ENCODE results near the gene MAMDC4.

Gene MAMDC4

DNA sequence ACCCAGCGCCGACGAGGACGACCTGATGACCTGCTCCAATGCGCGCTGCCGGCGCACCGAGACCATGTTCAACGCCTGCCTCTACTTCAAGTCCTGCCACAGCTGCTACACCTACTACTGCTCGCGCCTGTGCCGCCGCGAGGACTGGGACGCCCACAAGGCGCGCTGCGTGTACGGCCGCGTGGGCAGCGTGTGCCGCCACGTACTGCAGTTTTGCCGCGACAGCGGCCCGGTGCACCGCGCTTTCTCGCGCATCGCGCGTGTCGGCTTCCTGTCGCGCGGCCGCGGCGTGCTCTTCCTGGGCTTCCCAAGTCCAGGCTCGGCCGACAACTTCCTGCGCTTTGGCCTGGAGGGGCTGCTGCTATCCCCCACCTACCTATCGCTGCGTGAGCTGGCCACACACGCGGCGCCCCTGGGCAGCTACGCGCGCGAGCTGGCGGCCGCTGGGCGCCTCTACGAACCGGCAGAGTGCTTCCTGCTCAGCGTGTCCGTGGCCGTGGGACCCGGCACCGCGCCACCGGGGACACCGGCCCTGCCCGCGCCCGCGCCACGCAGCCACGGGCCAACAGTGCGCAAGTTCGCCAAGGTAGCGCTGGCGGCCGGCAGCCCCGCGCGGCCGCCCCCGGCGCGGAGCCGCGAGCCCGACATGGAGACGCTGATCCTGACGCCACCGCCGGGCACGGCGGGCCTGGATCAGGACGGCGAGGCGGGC, 5.6 kb upstream of the MAMDC4 start:
- Histone ChIP-seq H3K36me3 (peaks cover 0 to 10% (median 9%) of the 10 kb centered on the region in 3 donors), H3K9me3 (no peaks in the 10 kb centered on the region), H3K4me1 (peaks cover 0 to 84% (median 66%) of the 10 kb centered on the region in 4 donors), H3K27ac (no peak overlapping the region), H3K27me3 (peaks cover 3 to 47% of the 10 kb centered on the region in 2 donors), H3K4me3 (peak overlapping the region; percentile 70 to 94)
- intact Hi-C loops (cut with DNase I; ENCODE audit: low total_unique reads): no loop called here
- TF ChIP-seq, protein P1, sequence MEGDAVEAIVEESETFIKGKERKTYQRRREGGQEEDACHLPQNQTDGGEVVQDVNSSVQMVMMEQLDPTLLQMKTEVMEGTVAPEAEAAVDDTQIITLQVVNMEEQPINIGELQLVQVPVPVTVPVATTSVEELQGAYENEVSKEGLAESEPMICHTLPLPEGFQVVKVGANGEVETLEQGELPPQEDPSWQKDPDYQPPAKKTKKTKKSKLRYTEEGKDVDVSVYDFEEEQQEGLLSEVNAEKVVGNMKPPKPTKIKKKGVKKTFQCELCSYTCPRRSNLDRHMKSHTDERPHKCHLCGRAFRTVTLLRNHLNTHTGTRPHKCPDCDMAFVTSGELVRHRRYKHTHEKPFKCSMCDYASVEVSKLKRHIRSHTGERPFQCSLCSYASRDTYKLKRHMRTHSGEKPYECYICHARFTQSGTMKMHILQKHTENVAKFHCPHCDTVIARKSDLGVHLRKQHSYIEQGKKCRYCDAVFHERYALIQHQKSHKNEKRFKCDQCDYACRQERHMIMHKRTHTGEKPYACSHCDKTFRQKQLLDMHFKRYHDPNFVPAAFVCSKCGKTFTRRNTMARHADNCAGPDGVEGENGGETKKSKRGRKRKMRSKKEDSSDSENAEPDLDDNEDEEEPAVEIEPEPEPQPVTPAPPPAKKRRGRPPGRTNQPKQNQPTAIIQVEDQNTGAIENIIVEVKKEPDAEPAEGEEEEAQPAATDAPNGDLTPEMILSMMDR (IDR thresholded peaks at IDR 0.05): no peak
- no peak for DNase-seq

DNA sequence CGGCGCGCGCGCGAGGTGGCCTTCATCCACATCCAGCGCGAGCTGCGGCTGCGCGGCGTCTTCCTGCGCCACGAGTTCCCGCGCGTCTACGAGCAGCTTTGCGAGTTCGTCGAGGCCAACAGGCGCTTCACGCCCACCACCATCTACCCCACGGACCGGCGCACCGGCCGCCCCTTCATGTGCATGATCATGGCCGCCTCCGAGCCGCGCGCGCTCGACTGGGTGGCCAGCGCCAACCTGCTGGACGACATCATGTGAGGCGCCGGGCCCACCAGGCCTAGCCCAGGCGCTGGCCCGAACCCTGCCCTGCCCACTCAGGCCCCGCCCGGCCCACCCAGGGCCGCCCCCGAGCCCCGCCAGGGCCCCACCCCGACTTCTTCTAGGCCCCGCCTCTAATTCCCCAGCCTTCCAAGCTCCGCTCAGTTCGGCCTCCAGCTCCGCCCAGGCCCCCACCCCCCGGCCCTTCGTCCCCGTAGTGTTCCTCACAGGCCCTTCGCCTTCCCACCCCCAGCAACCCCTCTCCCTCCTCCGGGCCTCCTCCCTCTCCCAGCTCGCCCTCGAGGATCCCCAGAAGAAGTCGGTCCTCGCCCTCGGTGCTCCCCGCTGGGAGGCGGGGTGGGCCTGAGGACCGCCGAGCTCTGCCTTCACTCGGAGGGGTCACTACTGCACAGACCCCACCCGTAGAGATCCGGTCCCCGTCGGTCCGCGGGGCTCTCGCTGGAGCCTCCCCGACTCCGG, 4.9 kb upstream of the MAMDC4 start:
- no peaks in the 10 kb centered on the region for H3K9me3 ChIP-seq
- peaks cover 3 to 47% of the 10 kb centered on the region in 2 donors for H3K27me3 ChIP-seq
- TF ChIP-seq, protein P1 (IDR thresholded peaks at IDR 0.05): no peak
- peak overlapping the region; percentile 70 to 94 for H3K4me3 ChIP-seq
- peak overlapping the region; percentile 92 to 96 for H3K27ac ChIP-seq
- intact Hi-C loops (cut with DNase I; ENCODE audit: low total_unique reads): no loop called here
- peaks cover 0 to 77% (median 59%) of the 10 kb centered on the region in 4 donors for H3K4me1 ChIP-seq
- peaks cover 0 to 14% (median 10%) of the 10 kb centered on the region in 3 donors for H3K36me3 ChIP-seq
- peak in 1 of 2 donors; percentile 53 for DNase-seq

DNA sequence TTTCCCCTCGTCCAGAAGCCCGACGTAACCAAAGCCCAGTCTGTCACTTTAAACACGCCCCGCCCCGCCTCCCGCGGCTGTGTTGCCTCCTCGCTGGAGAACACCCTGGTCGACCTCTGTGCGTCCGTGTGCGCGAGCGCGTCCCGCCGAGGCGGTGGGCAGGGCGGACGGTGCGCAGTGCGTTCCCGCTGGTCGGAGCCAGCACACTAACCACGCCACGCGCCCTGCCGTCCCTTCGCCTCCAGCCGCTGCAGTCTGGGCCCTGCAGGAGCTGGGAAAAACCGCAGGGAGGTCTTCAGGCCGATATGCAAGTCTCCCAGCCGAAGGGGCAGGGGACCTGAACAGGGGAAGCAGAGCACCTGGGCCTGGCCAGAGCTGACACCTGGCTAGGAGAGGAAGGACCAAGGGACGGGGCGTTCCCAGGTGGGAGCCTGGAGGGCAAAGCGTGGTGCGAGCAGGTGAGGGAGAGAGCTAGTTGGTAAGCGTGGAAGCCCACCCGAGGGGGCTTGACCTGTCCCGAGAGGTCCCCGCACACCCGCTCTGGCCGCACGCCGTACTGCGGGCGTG, 4.2 kb upstream of the MAMDC4 start:
- Histone ChIP-seq H3K27ac (peak overlapping the region; percentile 92 to 96), H3K4me1 (peaks cover 0 to 70% (median 53%) of the 10 kb centered on the region in 4 donors), H3K9me3 (no peaks in the 10 kb centered on the region), H3K36me3 (peaks cover 0 to 14% (median 10%) of the 10 kb centered on the region in 3 donors), H3K4me3 (peak overlapping the region; percentile 70 to 94), H3K27me3 (peaks cover 3 to 42% of the 10 kb centered on the region in 2 donors)
- peak; percentile 90 to 94 for DNase-seq
- intact Hi-C loops (cut with DNase I; ENCODE audit: low total_unique reads): loop anchor here (2.0 kb wide), 1 partner anchor 97 kb away; the partner anchor contains the start of genes C8G and FBXW5
- TF ChIP-seq, protein P1 (IDR thresholded peaks at IDR 0.05): no peak

DNA sequence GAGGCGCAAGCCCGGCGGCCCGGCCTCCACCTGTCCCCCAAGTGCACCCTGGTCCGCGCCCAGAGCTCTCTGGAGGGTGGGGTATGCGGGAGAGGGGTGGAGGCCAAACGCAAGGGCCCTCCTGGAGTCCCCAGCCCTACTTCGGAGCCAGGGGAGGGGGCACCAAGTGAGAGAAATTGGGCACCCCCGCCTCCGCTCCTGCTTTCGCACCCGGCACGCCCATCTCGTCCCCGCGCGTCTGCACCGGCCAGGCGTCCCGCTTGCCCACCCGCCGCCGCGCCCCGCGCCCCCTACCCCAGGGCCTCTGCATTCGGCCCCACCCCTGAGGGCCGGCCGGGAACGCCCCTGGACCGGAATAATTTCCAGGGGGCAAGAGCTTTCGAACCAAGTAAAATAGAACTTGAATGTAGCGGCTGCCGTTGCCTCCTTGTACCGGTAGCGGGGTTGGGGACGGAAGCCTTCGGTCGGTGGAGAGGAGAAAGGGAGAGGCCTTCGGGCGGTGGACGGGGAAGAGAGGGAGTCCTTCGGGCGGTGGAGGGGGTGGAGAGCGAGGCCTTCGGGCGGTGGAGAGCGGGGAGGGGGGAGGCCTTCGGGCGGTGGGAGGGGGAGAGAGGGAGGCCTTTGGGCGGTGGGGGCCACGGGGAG, 3.6 kb upstream of the MAMDC4 start:
- H3K36me3 ChIP-seq: peaks cover 0 to 14% (median 10%) of the 10 kb centered on the region in 3 donors
- intact Hi-C loops (cut with DNase I; ENCODE audit: low total_unique reads): loop anchor here (2.0 kb wide), 1 partner anchor 96 kb away; the partner anchor contains the start of genes C8G and FBXW5
- peaks cover 0 to 64% (median 47%) of the 10 kb centered on the region in 4 donors for H3K4me1 ChIP-seq
- peaks cover under 1 to 36% of the 10 kb centered on the region in 2 donors for H3K27me3 ChIP-seq
- no peaks in the 10 kb centered on the region for H3K9me3 ChIP-seq
- TF ChIP-seq, protein P1 (IDR thresholded peaks at IDR 0.05): no peak
- DNase-seq: peak in 1 of 2 donors; percentile 83
- peak overlapping the region; percentile 92 to 96 for H3K27ac ChIP-seq
- H3K4me3 ChIP-seq: peak overlapping the region; percentile 70 to 94

Measured in tibial artery (tissue), 4 donors.